Calu3 (cell line): ENCODE measurements around the gene ARMC3. TPM values are rescaled to one million over a fixed set of nuclear protein-coding genes. Genes with fewer than 3 reads are reported as not detected.

ENCODE experiments used
- BruUV-seq: library from RNA; stranded (reverse); fragments of 400-500 nt; replicated peaks from 2 replicates; lab custom pipeline; 2021; lab: Mats Ljungman, UMichigan
- CTCF ChIA-PET: fragments of 300-600 bp; sonication (Branson Sonifier 250); formaldehyde crosslinking; loops from one replicate; lab custom pipeline; 2022; ENCODE audit warnings: antibody characterized with exemption; lab: Charles Lee
- DNase-seq: peaks from one replicate; pipeline ENCODE4 v3.0.0; 2022
- H3K27ac Mint-ChIP-seq: one replicate; pipeline ENCODE4 v1.8.0; 2022; ENCODE audit warnings: mixed read lengths; ENCODE audit not compliant: unreplicated experiment
- H3K27me3 Mint-ChIP-seq: one replicate; pipeline ENCODE4 v1.8.0; 2022; ENCODE audit warnings: mixed read lengths; ENCODE audit not compliant: unreplicated experiment
- H3K36me3 Mint-ChIP-seq: one replicate; pipeline ENCODE4 v1.8.0; 2022; ENCODE audit warnings: mild to moderate bottlenecking, moderate library complexity, mixed read lengths; ENCODE audit not compliant: insufficient read depth, unreplicated experiment
- H3K4me1 Mint-ChIP-seq: one replicate; pipeline ENCODE4 v1.8.0; 2022; ENCODE audit warnings: mild to moderate bottlenecking, low read depth, mixed read lengths; ENCODE audit not compliant: unreplicated experiment
- H3K4me3 Mint-ChIP-seq: one replicate; pipeline ENCODE4 v1.8.0; 2022; ENCODE audit warnings: mild to moderate bottlenecking, low read depth, moderate library complexity, mixed read lengths; ENCODE audit not compliant: unreplicated experiment
- H3K9me3 Mint-ChIP-seq: one replicate; pipeline ENCODE4 v1.8.0; 2022; ENCODE audit warnings: low read depth, mixed read lengths; ENCODE audit not compliant: unreplicated experiment
- CTCF ChIP-seq: fragments of 200-600 bp; IDR thresholded peaks from one replicate; pipeline ENCODE4 v1.8.0; 2022; ENCODE audit warnings: antibody characterized with exemption; ENCODE audit not compliant: unreplicated experiment
- intact Hi-C: fragments of 100-400 bp; cut with micrococcal nuclease; formaldehyde crosslinking; loops from one replicate; pipeline ENCODE4 v1.10.0; 2022; ENCODE audit not compliant: unreplicated experiment
- total RNA-seq: library from RNA; stranded (reverse); gene quantifications from 2 replicates; pipeline ENCODE4 v1.2.3, GENCODE V29; 2022

The ARMC3 gene
- total RNA-seq, 1 experiment from 2014 or later, result 0.97 TPM

GRCh38 chr10:23001901-23002516, 74.2 kb downstream of the ARMC3 start:
- Mint-ChIP-seq H3K27me3 (no peaks in the 10 kb centered on the region), H3K27ac (no peak overlapping the region), H3K9me3 (no peaks in the 10 kb centered on the region), H3K4me3 (no peak overlapping the region), H3K4me1 (no peaks in the 10 kb centered on the region), H3K36me3 (no peaks in the 10 kb centered on the region)
- TF ChIP-seq CTCF, result no peak
- CTCF ChIA-PET, result no interaction called here
- no TSS peak for BruUV-seq
- intact Hi-C loops, result no loop called here
- DNase-seq, result no peak

- no peaks in the 10 kb centered on the region for H3K36me3 Mint-ChIP-seq
- no peak overlapping the region for H3K27ac Mint-ChIP-seq
- peaks cover 11% of the 10 kb centered on the region for H3K27me3 Mint-ChIP-seq
Observed at GRCh38 chr10:23005150-23005549, 77.3 kb downstream of the ARMC3 start.

GRCh38 chr10:23013581-23014335, 85.9 kb downstream of the ARMC3 start:
- TF ChIP-seq CTCF, result no peak
- intact Hi-C loops, result no loop called here
- CTCF ChIA-PET, result no interaction called here
- H3K27ac Mint-ChIP-seq, result no peak overlapping the region
- DNase-seq, result no peak
- no peaks in the 10 kb centered on the region for H3K36me3 Mint-ChIP-seq
- no peak overlapping the region for H3K4me3 Mint-ChIP-seq
- no TSS peak for BruUV-seq
- H3K4me1 Mint-ChIP-seq, result no peaks in the 10 kb centered on the region
- no peaks in the 10 kb centered on the region for H3K9me3 Mint-ChIP-seq
- H3K27me3 Mint-ChIP-seq, result peaks cover 37% of the 10 kb centered on the region

More at GRCh38 chr10:23005150-23005549, 77.3 kb downstream of the ARMC3 start:
- no peak overlapping the region for H3K4me3 Mint-ChIP-seq
- DNase-seq, result no peak
- intact Hi-C loops, result no loop called here
- H3K4me1 Mint-ChIP-seq, result no peaks in the 10 kb centered on the region
- no peaks in the 10 kb centered on the region for H3K9me3 Mint-ChIP-seq
- CTCF ChIA-PET, result interaction anchor here (0.6 kb wide), 1 partner anchor 183 kb away, joined by 3 read pairs; no protein-coding TSS in a partner anchor
- no TSS peak for BruUV-seq
- no peak for TF ChIP-seq CTCF

GRCh38 chr10:23015021-23015707, 87.3 kb downstream of the ARMC3 start:
- Mint-ChIP-seq H3K9me3 (no peaks in the 10 kb centered on the region), H3K4me1 (no peaks in the 10 kb centered on the region), H3K27ac (no peak overlapping the region), H3K27me3 (peaks cover 27% of the 10 kb centered on the region), H3K36me3 (no peaks in the 10 kb centered on the region), H3K4me3 (no peak overlapping the region)
- BruUV-seq, result no TSS peak
- CTCF ChIA-PET, result no interaction called here
- TF ChIP-seq CTCF, result no peak
- intact Hi-C loops, result no loop called here
- no peak for DNase-seq
